GM23248 (cell line): ENCODE results near the gene PSMB5.

Source experiments
- EZH2 ChIP-seq: fragments of 200-600 bp; sonication (generic); IDR thresholded peaks from 2 replicates; pipeline ENCODE4 v1.6.1; 2018; ENCODE audit warnings: antibody characterized with exemption, mild to moderate bottlenecking; ENCODE audit not compliant: insufficient read depth, poor library complexity, severe bottlenecking
- EZH2phosphoT487 ChIP-seq: fragments of 200-600 bp; sonication (generic); IDR thresholded peaks from 2 replicates; pipeline ENCODE4 v1.6.1; 2018; ENCODE audit warnings: antibody characterized with exemption, moderate library complexity, mild to moderate bottlenecking, low read depth; ENCODE audit not compliant: insufficient read depth

DNA sequence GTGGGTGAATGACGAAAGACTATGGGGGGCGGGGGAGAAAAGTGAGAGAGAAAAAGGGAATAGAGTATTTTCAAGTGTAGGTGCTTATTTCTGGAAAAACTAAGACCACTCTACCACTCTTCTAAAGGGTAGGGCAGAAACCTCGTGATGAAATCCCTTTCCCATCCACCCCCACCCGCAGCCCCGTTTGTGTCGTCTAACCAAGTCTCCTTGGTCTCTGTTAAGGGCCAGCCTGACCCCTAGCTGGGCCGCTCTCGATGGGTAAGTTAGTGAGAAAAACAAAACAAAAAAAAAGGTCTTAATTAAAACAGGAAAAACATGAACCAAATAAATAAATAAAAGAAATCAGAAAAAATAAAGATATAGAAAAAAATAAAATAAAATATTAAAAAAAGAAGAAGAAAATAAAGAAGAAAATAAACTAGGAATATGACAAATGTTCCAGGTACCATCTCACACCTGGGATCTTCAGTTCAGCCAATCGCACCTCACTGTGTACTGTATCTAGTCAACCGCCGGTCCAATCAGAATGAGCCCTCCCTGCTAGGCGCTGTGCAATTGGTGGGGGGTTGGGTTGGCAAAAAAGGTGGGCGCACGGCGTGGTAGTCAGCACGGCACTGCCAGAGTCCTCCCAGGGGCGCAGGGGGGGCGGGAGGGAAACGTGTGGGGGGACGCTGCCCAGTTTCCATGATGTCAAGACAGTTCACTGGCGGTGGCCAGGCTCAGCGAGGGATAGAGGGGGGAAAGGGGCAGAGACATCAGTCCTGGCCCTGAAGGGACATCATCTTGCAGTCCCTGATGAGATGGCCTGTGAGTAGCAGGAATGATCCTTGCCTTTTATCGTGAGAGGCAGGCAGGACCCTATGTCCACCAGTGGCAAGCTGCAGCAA is 32.4 kb upstream of the PSMB5 start:
- TF ChIP-seq EZH2 (no peak), EZH2phosphoT487 (no peak)
